Myocyte (in vitro differentiated cells): Measurements from ENCODE around the gene ATF7IP2. TPM values are rescaled to one million over a fixed set of nuclear protein-coding genes. Genes with fewer than 3 reads are reported as not detected.
"Not testable (repeated sequence)": the region's sequence is repeated elsewhere in the genome, so short reads cannot be mapped to it uniquely, and the experiment has no call there.

Experiments used
- DNase-seq: peaks from one replicate; pipeline ENCODE4 v3.0.0-alpha.2; 2012; ENCODE audit warnings: low read depth
- total RNA-seq: library from RNA; depleted of rRNA; stranded (reverse); fragments of >200 nt; gene quantifications from 2 replicates; pipeline ENCODE4 v1.2.3, GENCODE V29; 2014

ATF7IP2 gene
- total RNA-seq, 1 donor from 2014 or later = 10.1 TPM

DNA sequence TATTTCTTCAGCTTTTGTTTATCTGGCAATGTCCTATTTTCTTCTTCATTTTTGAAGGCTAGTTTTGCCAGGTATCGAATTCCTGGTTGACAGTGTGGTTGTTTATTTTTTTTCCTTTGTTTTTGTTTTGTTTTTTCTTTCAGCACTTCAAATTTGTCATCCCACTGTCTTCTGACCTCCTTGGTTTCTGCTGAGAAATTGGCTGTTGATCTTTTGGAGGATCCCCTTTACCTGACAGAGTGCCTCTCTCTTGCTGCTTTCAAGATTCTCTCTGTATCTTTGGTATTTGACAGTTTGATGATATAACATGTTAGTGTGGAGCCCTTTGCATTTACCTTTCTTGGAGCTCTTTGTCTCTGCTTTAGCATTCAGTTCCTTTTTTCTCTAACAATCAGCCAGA lies 9.6 kb upstream of the ATF7IP2 start:
- DNase-seq = no peak

GRCh38 chr16:10383626-10384025 lies 2.2 kb upstream of the ATF7IP2 start:
- no peak for DNase-seq

DNA sequence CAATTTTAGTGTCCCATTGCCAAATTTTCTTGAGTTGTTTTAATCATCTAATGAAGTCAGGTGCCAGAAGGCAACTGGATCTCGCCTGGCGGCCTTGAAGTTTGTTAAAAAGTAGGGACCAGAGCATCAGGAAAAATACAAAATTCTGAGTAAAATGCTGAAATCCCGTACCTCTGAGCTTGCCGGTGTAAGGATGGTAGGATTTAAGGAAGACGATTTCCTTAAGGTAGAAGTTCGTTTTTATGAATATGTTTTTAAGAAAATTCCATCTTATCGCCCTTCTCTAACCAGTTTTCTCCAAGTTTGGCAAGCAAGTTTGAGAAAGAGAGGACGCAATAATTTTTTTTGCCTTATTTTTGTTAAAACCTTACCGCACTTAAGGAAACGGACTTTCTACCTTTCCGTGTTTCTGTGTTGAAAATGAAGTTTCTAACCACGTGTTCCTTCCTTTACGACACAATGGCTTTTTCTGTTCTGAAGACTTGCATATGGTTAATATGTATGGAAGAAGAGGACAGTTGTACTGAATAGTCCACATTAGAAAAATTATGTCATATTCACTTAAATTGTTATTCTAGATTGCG lies 748 bp downstream of the ATF7IP2 start:
- DNase-seq = no peak

DNA sequence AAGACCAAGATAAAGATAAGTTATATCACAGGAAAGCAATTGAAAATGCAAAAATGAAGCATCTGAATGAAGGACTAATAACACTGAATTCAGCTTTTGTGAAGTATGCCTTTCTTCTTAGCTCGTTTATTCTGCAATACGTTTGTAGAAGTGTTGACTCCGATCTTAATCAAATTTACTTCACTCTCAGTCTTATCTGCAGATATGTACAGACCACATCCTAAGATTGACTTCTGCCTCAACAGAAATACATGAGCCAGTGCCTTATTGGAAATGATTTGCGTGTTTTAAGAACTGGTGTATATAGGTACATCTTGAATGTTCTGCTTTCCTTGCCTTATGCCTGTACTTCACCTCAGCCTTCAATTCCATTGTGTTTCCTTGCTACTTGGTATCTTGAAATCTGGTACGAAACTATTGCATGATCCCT lies 1.3 kb downstream of the ATF7IP2 start:
- no peak for DNase-seq

- DNase-seq = no peak
Measured at GRCh38 chr16:10388988-10389387, 3.1 kb downstream of the ATF7IP2 start.

- no peak for DNase-seq
Measured at GRCh38 chr16:10390330-10390729, 4.5 kb downstream of the ATF7IP2 start.

GRCh38 chr16:10390867-10391266 lies 5.0 kb downstream of the ATF7IP2 start:
- DNase-seq = no peak

GRCh38 chr16:10391339-10391738 lies 5.5 kb downstream of the ATF7IP2 start:
- no peak for DNase-seq

GRCh38 chr16:10402975-10403374 lies 17.1 kb downstream of the ATF7IP2 start:
- no peak for DNase-seq

DNA sequence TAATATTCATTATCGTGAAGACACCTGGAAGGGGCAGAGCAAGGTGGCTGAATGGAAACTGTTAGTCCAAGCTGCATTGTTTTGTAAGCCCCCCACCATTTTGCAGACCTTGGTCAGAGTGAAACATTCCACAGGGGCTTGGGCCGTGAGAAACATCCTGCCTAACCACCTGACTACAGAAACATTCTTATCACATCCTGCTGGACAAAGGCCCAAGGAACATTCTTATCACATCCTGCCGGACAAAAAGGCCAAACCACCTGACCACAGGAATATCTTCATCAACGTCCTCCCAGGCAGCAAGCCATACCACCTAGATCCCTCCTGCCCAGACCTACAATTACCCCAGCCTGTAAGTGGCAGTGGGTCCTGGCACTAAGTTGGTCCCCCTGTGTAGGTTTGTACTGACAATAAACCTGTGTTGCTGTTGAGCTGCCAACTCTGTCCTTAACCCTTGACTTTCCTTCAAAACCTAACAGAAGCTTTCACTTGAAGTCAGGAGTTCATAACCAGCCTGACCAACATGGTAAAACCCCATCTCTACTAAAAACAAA lies 19.6 kb downstream of the ATF7IP2 start:
- DNase-seq = peak; percentile 9

- peak; percentile 9 for DNase-seq
Measured at GRCh38 chr16:10408824-10409381, 23.0 kb downstream of the ATF7IP2 start.

- DNase-seq = not testable (repeated sequence)
Measured at GRCh38 chr16:10409713-10410112, 23.9 kb downstream of the ATF7IP2 start.

DNA sequence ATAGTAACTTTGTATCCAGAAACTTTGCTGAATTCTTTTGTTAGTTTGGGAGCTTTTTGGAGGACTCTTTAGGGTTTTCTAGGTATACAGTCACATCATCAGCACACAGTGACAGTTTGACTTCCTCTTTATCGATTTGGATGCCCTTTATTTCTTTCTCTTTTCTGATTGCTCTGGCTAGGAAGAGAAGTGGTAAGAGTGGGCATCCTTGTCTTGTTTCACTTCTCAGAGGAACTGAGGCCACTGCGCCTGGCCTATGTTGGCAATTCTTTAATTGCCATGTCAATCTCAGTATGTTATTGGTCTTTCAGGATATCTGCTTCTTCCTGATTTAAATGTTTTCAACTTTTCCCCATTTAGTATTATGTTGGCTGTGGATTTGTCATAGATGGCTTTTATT lies 24.6 kb downstream of the ATF7IP2 start:
- DNase-seq = no peak

- DNase-seq = no peak
Measured at GRCh38 chr16:10412935-10413601, 27.2 kb downstream of the ATF7IP2 start.

DNA sequence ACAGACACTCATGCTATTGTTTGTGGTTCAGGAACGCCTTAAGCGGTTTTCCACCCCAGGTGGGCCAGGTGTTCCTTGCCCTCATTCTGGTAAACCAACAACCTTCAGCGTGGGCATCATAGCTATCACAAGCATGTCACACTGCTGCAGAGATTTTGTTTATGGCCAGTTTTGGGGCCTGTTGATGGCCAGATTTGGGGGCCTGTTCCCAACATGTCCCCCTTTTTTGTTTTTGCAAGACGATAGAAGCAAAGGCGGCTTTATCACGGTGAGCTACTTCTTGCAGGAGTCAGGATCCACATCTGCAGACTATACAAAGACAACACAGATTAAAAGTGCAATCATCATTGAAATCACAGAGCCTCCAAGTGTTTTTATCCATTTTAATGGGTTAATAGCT lies 32.3 kb downstream of the ATF7IP2 start:
- DNase-seq = not testable (repeated sequence)

GRCh38 chr16:10419701-10420100 lies 33.8 kb downstream of the ATF7IP2 start:
- DNase-seq = no peak

DNA sequence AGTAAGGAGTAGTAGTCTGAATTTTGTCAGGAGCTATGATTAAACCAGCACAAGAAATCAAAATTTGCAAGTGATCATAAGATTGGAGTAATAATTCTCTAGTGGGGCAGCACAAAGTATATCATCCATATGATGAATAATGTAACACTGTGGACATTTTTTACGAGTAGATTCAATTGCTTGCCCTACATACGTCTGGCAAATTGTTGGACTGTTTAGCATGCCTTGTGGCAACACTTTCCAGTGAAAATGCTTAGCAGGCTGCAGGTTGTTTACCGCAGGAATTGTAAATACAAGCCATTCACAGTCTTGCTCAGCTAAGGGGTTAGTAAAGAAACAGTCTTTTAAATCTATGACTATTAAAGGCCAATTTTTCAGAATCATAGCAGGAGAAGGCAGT lies 35.7 kb downstream of the ATF7IP2 start:
- no peak for DNase-seq

DNA sequence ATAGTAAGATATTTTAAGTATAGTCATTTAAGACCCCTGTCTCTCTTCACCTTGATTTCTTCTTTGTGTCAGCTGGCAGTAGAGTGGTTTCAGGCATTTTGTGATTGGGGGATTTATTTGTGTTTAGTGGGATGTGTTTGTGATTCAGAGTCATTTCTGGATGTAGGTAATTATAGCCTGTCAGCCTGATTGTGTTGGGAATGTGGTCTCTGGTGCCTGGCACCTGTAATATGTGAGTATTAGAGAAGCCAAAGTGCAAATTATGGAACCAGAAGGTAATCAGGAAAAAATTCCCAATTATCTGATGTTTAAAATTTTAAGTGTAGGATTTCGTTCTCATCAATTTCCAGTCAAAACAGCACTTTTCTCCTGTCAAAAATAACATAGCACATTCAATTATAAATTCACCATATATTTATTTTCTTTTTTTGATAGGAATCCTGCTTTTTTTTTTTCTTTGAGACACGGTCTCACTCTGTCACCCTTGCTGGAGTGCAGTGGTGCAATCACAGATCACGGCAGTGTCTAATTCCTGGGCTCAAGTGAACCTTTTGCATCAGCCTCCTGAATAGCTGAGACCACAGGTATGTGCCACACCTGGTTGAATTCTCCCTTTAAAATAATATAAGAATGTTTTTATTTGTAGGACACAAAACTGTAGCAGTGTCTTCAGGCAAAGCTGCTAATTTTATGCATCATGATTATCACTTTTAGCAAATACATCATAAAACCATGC lies 42.7 kb downstream of the ATF7IP2 start:
- DNase-seq = no peak

DNA sequence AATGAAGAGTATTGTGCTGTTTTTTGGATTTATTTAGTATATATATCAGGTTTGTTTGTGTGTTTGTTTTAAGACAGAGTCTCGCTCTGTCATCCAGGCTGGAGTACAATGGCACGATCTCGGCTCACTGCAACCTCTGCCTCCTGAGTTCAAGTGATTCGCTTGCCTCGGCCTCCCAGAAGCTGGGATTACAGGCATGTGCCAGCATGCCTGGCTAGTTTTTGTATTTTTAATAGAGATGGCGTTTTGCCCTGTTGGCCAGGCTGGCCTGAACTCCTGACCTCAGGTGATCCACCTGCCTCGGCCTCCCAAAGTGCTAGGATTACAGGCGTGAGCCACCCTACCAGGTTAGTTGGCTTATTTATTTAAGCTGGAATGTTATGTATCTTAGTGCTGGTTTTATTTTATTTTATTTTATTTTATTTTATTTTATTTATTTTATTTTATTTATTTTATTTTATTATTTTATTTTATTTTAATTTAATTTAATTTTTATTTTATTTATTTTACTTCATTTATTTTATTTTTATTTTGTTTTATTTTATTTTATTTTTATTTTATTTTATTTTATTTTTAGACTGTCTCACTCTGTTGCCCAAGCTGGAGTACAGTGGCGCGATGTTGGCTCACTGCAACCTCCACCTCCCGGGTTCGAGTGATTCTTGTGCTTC lies 43.6 kb downstream of the ATF7IP2 start:
- DNase-seq = not testable (repeated sequence)

GRCh38 chr16:10441726-10442125 lies 55.9 kb downstream of the ATF7IP2 start:
- DNase-seq = no peak

DNA sequence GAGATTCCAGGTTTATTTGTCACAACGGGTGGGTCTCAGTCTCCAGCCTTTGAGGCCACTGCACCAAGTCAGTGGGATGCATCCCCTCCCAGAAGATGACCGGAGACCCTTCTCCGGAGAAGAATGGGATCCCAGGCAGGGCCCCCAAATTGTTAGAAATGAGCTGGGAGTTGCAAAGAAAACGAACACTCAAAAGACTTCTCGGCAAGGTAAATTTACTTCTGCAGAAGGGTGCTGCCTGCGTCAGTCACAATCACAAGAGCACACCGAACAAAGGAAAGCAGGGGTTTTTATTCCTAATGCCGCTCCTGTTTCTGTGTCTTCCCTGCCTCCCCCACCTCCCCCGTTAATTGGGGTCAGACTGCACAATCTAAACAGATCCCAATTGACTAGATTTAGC lies 61.4 kb downstream of the ATF7IP2 start:
- DNase-seq = no peak
